Measurements from ENCODE around the gene CDAN1. TPM values are rescaled to one million over a fixed set of nuclear protein-coding genes. Genes with fewer than 3 reads are reported as not detected.

CDAN1 gene
- total and polyA plus RNA-seq, 2 of the 8 experiments (the other 6 are each of a cell fraction or from before 2014, with no cell fraction given) = 4.5 to 18.6 TPM

GRCh38 chr15:42734076-42734672 lies 2.8 kb downstream of the CDAN1 start (continued):
- TF ChIP-seq HDAC2 (IDR thresholded peaks at IDR 0.05; ENCODE audit: borderline replicate concordance in 1 of 2, low read depth in 2 of 2, low read length in 2 of 2) = no peak
- no peak for TF ChIP-seq KDM5A (IDR thresholded peaks at IDR 0.05; ENCODE audit: low read length)
- no peak for TF ChIP-seq CBX5 (IDR thresholded peaks at IDR 0.05; ENCODE audit: low read depth, low read length)
- no peak for TF ChIP-seq SRF (IDR thresholded peaks at IDR 0.05; ENCODE audit: low read depth, low read length)
- TF ChIP-seq USF2 (IDR thresholded peaks at IDR 0.05; ENCODE audit: low read length) = no peak
- no peak for TF ChIP-seq PHF8 (conservative IDR thresholded peaks at IDR 0.05; ENCODE audit: low read depth, low read length)
- no peak for TF ChIP-seq E2F6 (IDR thresholded peaks at IDR 0.05)
